ENCODE measurements around the gene ZFAND2B. TPM values are rescaled to one million over a fixed set of nuclear protein-coding genes. Genes with fewer than 3 reads are reported as not detected.

The ZFAND2B gene
- total RNA-seq, 1 experiment from 2014 or later: 19.5 TPM

DNA sequence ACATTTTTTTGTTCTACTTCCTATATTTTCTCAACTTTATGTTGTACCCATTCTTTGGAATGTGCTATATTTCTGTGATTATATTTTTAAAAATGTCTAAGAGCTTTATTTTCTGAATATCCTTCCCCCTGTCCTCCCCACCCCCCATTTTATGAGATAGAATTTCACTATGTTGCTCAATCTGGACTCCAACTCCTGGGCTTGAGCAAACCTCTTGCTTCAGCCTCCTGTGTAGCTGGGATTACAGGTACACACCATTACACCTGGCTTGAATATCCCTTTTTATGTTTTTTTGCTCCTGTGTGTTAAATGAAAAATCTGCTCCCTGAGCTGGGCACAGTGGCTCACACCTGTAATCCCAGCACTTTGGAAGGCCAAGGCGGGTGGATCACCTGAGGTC is 9.2 kb upstream of the ZFAND2B start (continued):
- TF ChIP-seq ZNF317 (CRISPR knock-in tag; IDR thresholded peaks at IDR 0.05; ENCODE audit: borderline replicate concordance, low read depth) (no peak), ESRRA (CRISPR knock-in tag; IDR thresholded peaks at IDR 0.05; ENCODE audit: borderline replicate concordance) (no peak), NR3C1 (CRISPR knock-in tag; conservative IDR thresholded peaks at IDR 0.05; ENCODE audit: low read depth) (no peak), IRF2 (CRISPR knock-in tag; IDR thresholded peaks at IDR 0.05; ENCODE audit: borderline replicate concordance, low read depth) (no peak), NR1H2 (CRISPR knock-in tag; IDR thresholded peaks at IDR 0.05) (no peak)
- TF ChIP-seq, protein P1, sequence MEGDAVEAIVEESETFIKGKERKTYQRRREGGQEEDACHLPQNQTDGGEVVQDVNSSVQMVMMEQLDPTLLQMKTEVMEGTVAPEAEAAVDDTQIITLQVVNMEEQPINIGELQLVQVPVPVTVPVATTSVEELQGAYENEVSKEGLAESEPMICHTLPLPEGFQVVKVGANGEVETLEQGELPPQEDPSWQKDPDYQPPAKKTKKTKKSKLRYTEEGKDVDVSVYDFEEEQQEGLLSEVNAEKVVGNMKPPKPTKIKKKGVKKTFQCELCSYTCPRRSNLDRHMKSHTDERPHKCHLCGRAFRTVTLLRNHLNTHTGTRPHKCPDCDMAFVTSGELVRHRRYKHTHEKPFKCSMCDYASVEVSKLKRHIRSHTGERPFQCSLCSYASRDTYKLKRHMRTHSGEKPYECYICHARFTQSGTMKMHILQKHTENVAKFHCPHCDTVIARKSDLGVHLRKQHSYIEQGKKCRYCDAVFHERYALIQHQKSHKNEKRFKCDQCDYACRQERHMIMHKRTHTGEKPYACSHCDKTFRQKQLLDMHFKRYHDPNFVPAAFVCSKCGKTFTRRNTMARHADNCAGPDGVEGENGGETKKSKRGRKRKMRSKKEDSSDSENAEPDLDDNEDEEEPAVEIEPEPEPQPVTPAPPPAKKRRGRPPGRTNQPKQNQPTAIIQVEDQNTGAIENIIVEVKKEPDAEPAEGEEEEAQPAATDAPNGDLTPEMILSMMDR (IDR thresholded peaks at IDR 0.05): no peak
- TF ChIP-seq, protein P2, sequence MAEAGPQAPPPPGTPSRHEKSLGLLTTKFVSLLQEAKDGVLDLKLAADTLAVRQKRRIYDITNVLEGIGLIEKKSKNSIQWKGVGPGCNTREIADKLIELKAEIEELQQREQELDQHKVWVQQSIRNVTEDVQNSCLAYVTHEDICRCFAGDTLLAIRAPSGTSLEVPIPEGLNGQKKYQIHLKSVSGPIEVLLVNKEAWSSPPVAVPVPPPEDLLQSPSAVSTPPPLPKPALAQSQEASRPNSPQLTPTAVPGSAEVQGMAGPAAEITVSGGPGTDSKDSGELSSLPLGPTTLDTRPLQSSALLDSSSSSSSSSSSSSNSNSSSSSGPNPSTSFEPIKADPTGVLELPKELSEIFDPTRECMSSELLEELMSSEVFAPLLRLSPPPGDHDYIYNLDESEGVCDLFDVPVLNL (CRISPR knock-in tag; IDR thresholded peaks at IDR 0.05; ENCODE audit: borderline replicate concordance, low read depth): no peak
- TF ChIP-seq, protein P3, sequence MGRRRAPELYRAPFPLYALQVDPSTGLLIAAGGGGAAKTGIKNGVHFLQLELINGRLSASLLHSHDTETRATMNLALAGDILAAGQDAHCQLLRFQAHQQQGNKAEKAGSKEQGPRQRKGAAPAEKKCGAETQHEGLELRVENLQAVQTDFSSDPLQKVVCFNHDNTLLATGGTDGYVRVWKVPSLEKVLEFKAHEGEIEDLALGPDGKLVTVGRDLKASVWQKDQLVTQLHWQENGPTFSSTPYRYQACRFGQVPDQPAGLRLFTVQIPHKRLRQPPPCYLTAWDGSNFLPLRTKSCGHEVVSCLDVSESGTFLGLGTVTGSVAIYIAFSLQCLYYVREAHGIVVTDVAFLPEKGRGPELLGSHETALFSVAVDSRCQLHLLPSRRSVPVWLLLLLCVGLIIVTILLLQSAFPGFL (CRISPR knock-in tag; IDR thresholded peaks at IDR 0.05; ENCODE audit: borderline replicate concordance): no peak

DNA sequence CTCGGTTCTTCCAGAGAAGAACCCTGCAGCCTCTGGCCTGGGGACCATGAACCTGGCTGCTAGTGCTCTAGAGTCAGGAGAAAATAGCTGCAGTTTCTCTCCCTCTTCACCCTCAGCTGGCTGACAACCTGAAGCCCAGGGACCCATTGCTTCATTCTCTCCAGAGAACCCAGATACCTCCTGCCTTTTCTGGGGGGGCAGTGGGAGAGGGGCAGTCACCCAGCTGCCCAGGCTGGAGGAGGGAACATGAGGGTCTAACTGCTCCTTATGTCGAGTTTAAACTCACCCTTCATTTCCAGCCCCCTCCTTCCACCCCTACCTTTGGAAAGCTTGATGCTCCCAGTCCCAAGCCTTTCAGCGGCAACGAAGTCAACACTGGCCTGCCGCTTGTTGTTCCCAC is 7.6 kb upstream of the ZFAND2B start:
- no peak overlapping the region for H3K27ac Mint-ChIP-seq
- no peak for TF ChIP-seq ETV6 (CRISPR knock-in tag; IDR thresholded peaks at IDR 0.05)
- no peaks in the 10 kb centered on the region for H3K36me3 Mint-ChIP-seq
- ATAC-seq: no peak
- DNase-seq (ENCODE audit: low spot score): no peak
- peaks cover 7% of the 10 kb centered on the region for H3K27me3 Mint-ChIP-seq (ENCODE audit: low read depth)
- ChIA-PET POLR2A (no interaction called here), CTCF (interaction anchor here (2.0 kb wide), 1 partner anchor 96 kb away, joined by 6 read pairs; no protein-coding TSS in a partner anchor)
- peaks cover 10% of the 10 kb centered on the region for H3K9me3 Mint-ChIP-seq
- H3K4me1 Mint-ChIP-seq: peaks cover 8% of the 10 kb centered on the region
- no peak overlapping the region for H3K4me3 Mint-ChIP-seq

DNA sequence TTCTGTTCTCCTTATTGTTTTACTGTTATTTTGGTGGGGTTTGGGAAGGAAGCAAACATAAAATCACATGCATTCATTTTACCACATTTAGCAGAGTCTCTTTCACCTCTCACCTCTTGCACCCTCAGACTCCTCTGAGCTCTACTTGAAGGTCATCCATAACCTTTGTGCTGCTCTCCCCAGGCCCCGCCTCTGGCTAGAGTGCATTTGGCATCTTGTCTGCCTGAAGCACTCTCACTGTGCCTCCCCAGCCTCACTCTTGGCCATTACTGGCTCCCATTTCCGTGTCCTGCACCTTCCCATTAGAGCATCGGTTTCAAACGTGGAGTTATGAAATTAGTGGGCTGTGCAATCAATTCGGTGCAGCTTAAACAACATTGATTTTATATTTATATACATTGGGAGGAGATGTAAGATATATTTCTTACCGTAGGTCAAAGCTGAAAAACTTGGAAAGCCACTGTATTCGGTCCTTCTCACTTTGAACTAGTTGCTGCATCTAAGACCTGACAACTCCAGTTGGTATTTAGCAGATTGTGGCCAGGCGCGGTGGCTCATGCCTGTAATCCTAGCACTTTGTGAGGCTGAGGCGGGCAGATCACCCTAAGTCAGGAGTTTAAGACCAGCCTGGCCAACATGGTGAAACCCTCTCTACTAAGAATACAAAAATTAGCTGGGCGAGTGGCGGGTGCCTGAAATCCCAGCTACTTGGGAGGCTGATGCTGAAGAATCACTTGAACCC is 6.9 kb upstream of the ZFAND2B start:
- no peak for ATAC-seq
- ChIA-PET POLR2A (interaction anchor here (0.6 kb wide), 1 partner anchor 189 kb away, joined by 3 read pairs; no protein-coding TSS in a partner anchor), CTCF (interaction anchor here (1.6 to 2.0 kb wide), 2 partner anchors 95 to 219 kb away, joined by 3 to 6 read pairs; no protein-coding TSS in a partner anchor)
- no peaks in the 10 kb centered on the region for H3K36me3 Mint-ChIP-seq
- H3K9me3 Mint-ChIP-seq: peaks cover 14% of the 10 kb centered on the region
- peaks cover 8% of the 10 kb centered on the region for H3K4me1 Mint-ChIP-seq
- H3K27ac Mint-ChIP-seq: no peak overlapping the region
- H3K4me3 Mint-ChIP-seq: no peak overlapping the region
- DNase-seq (ENCODE audit: low spot score): no peak
- peaks cover 11% of the 10 kb centered on the region for H3K27me3 Mint-ChIP-seq (ENCODE audit: low read depth)
- TF ChIP-seq, protein P4, sequence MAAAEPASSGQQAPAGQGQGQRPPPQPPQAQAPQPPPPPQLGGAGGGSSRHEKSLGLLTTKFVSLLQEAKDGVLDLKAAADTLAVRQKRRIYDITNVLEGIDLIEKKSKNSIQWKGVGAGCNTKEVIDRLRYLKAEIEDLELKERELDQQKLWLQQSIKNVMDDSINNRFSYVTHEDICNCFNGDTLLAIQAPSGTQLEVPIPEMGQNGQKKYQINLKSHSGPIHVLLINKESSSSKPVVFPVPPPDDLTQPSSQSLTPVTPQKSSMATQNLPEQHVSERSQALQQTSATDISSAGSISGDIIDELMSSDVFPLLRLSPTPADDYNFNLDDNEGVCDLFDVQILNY (CRISPR knock-in tag; IDR thresholded peaks at IDR 0.05): no peak
- TF ChIP-seq NR2C2 (CRISPR knock-in tag; IDR thresholded peaks at IDR 0.05) (no peak), SP1 (CRISPR knock-in tag; conservative IDR thresholded peaks at IDR 0.05) (no peak), FOXP1 (CRISPR knock-in tag; IDR thresholded peaks at IDR 0.05; ENCODE audit: borderline replicate concordance) (no peak), NFATC4 (CRISPR knock-in tag; IDR thresholded peaks at IDR 0.05) (no peak), CREM (CRISPR knock-in tag; IDR thresholded peaks at IDR 0.05) (no peak), MXD4 (CRISPR knock-in tag; IDR thresholded peaks at IDR 0.05; ENCODE audit: borderline replicate concordance) (no peak), ZNF219 (CRISPR knock-in tag; IDR thresholded peaks at IDR 0.05; ENCODE audit: borderline replicate concordance) (no peak), OVOL2 (CRISPR knock-in tag; IDR thresholded peaks at IDR 0.05; ENCODE audit: borderline replicate concordance) (no peak)
- TF ChIP-seq, protein P5, sequence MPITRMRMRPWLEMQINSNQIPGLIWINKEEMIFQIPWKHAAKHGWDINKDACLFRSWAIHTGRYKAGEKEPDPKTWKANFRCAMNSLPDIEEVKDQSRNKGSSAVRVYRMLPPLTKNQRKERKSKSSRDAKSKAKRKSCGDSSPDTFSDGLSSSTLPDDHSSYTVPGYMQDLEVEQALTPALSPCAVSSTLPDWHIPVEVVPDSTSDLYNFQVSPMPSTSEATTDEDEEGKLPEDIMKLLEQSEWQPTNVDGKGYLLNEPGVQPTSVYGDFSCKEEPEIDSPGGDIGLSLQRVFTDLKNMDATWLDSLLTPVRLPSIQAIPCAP (CRISPR knock-in tag; IDR thresholded peaks at IDR 0.05): no peak
- TF ChIP-seq, protein P6, sequence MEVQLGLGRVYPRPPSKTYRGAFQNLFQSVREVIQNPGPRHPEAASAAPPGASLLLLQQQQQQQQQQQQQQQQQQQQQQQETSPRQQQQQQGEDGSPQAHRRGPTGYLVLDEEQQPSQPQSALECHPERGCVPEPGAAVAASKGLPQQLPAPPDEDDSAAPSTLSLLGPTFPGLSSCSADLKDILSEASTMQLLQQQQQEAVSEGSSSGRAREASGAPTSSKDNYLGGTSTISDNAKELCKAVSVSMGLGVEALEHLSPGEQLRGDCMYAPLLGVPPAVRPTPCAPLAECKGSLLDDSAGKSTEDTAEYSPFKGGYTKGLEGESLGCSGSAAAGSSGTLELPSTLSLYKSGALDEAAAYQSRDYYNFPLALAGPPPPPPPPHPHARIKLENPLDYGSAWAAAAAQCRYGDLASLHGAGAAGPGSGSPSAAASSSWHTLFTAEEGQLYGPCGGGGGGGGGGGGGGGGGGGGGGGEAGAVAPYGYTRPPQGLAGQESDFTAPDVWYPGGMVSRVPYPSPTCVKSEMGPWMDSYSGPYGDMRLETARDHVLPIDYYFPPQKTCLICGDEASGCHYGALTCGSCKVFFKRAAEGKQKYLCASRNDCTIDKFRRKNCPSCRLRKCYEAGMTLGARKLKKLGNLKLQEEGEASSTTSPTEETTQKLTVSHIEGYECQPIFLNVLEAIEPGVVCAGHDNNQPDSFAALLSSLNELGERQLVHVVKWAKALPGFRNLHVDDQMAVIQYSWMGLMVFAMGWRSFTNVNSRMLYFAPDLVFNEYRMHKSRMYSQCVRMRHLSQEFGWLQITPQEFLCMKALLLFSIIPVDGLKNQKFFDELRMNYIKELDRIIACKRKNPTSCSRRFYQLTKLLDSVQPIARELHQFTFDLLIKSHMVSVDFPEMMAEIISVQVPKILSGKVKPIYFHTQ (CRISPR knock-in tag; IDR thresholded peaks at IDR 0.05): no peak
- TF ChIP-seq, protein P7, sequence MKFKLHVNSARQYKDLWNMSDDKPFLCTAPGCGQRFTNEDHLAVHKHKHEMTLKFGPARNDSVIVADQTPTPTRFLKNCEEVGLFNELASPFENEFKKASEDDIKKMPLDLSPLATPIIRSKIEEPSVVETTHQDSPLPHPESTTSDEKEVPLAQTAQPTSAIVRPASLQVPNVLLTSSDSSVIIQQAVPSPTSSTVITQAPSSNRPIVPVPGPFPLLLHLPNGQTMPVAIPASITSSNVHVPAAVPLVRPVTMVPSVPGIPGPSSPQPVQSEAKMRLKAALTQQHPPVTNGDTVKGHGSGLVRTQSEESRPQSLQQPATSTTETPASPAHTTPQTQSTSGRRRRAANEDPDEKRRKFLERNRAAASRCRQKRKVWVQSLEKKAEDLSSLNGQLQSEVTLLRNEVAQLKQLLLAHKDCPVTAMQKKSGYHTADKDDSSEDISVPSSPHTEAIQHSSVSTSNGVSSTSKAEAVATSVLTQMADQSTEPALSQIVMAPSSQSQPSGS (CRISPR knock-in tag; IDR thresholded peaks at IDR 0.05; ENCODE audit: borderline replicate concordance, low read depth): no peak
